ENCODE data around the gene RNF2. TPM values are rescaled to one million over a fixed set of nuclear protein-coding genes. Genes with fewer than 3 reads are reported as not detected.

Gene RNF2
- total and polyA plus RNA-seq, 10 of the 15 experiments (the other 5 are each of a cell fraction or from before 2014, with no cell fraction given) = 4.8 to 36.3 (median 15.1) TPM

DNA sequence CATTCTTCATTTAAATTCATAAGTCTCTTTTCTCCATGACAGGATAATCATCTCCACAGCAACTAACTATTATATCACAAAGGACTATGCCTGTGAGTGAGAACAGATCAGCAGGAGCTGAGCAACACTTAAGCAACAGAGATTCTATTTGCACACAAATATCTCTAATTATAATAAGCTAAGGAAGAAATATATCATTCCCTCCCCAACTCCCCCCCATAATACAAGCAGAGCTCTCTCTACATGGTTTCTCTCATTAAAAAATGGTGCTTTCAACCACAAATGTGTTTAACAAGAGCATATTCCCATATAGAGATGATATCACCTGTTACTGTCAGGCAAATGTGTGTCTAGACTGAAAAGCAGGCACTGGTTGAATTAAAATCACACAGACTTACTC, 36.5 kb upstream of the RNF2 start:
- FAIRE-seq (no peak), DNase-seq (ENCODE audit: low read depth, low spot score) (no peak), ATAC-seq (no peak)
- H2AFZ ChIP-seq (ENCODE audit: control insufficient read depth, low read depth, low read length) = no peak overlapping the region
- no peaks in the 10 kb centered on the region for H3K4me1 ChIP-seq (ENCODE audit: control insufficient read depth, insufficient read depth, low read length)
- no peak overlapping the region for H3K4me3 ChIP-seq
- no peak overlapping the region for H3K27ac ChIP-seq (ENCODE audit: control insufficient read depth, insufficient read depth)
- no peak for TF ChIP-seq RAD51 (IDR thresholded peaks at IDR 0.05)
- TF ChIP-seq HDGF (IDR thresholded peaks at IDR 0.05) = no peak
- no peak for TF ChIP-seq JUNB (IDR thresholded peaks at IDR 0.05)
- ChIA-PET SMC1A (ENCODE audit: uncharacterized antibody, unreplicated experiment) (interaction anchor here (0.6 to 0.7 kb wide), 3 partner anchors 12 to 203 kb away, joined by 3 read pairs; no protein-coding TSS in a partner anchor), RAD21 (ENCODE audit: unreplicated experiment) (no interaction called here), POLR2A (interaction anchor here (0.6 kb wide), 1 partner anchor 262 kb away, joined by 7 read pairs; no protein-coding TSS in a partner anchor), CTCF (interaction anchor here (1.5 kb wide), 1 partner anchor 161 kb away, joined by 7 read pairs; no protein-coding TSS in a partner anchor)
- no TSS peak for BruUV-seq (replicated peaks)
- no peaks in the 10 kb centered on the region for H3K79me2 ChIP-seq (ENCODE audit: control insufficient read depth, insufficient read depth, low read length)
- in situ Hi-C loops (cut with MboI) (no loop called here), intact Hi-C loops (cut with micrococcal nuclease; ENCODE audit: unreplicated experiment) (no loop called here)
- no peak overlapping the region for H3K4me2 ChIP-seq (ENCODE audit: control insufficient read depth, insufficient read depth)
- no peaks in the 10 kb centered on the region for H3K9me3 ChIP-seq (replicated peaks; ENCODE audit: control insufficient read depth, insufficient read depth, low read length)
- no peaks in the 10 kb centered on the region for H3K36me3 ChIP-seq (ENCODE audit: control insufficient read depth in 2 of 2, insufficient read depth in 2 of 2, low read length in 1 of 2)
- H3K9ac ChIP-seq (ENCODE audit: control insufficient read depth, insufficient read depth, low read length) = no peak overlapping the region
- H4K20me1 ChIP-seq (ENCODE audit: control insufficient read depth, insufficient read depth) = no peaks in the 10 kb centered on the region
- no peaks in the 10 kb centered on the region for H3K27me3 ChIP-seq (replicated peaks in 1 of 2; ENCODE audit: control insufficient read depth in 2 of 2, insufficient read depth in 2 of 2, low read length in 1 of 2)

- Histone ChIP-seq H3K9me3 (replicated peaks; ENCODE audit: control insufficient read depth, insufficient read depth, low read length) (no peaks in the 10 kb centered on the region), H3K9ac (ENCODE audit: control insufficient read depth, insufficient read depth, low read length) (no peak overlapping the region), H3K4me1 (ENCODE audit: control insufficient read depth, insufficient read depth, low read length) (no peaks in the 10 kb centered on the region), H3K4me3 (no peak overlapping the region), H2AFZ (ENCODE audit: control insufficient read depth, low read depth, low read length) (no peak overlapping the region), H3K4me2 (ENCODE audit: control insufficient read depth, insufficient read depth) (no peak overlapping the region), H4K20me1 (ENCODE audit: control insufficient read depth, insufficient read depth) (no peaks in the 10 kb centered on the region), H3K79me2 (ENCODE audit: control insufficient read depth, insufficient read depth, low read length) (no peaks in the 10 kb centered on the region), H3K27me3 (replicated peaks in 1 of 2; ENCODE audit: control insufficient read depth in 2 of 2, insufficient read depth in 2 of 2, low read length in 1 of 2) (no peaks in the 10 kb centered on the region), H3K27ac (ENCODE audit: control insufficient read depth, insufficient read depth) (no peak overlapping the region), H3K36me3 (ENCODE audit: control insufficient read depth in 2 of 2, insufficient read depth in 2 of 2, low read length in 1 of 2) (no peaks in the 10 kb centered on the region)
- no peak for DNase-seq (ENCODE audit: low read depth, low spot score)
- SMC1A ChIA-PET (ENCODE audit: uncharacterized antibody, unreplicated experiment) = interaction anchor here (0.6 kb wide), 1 partner anchor 159 kb away, joined by 3 read pairs; no protein-coding TSS in a partner anchor
- CTCF ChIA-PET = no interaction called here
- in situ Hi-C loops (cut with MboI) (no loop called here), intact Hi-C loops (cut with micrococcal nuclease; ENCODE audit: unreplicated experiment) (no loop called here)
- no peak for ATAC-seq
- TF ChIP-seq SMARCA5 (IDR thresholded peaks at IDR 0.05) (no peak), ZBED1 (IDR thresholded peaks at IDR 0.05; ENCODE audit: borderline replicate concordance) (no peak), TCF3 (IDR thresholded peaks at IDR 0.05; ENCODE audit: borderline replicate concordance, insufficient read depth, low read depth, low read length) (no peak)
- TF ChIP-seq, protein P1, sequence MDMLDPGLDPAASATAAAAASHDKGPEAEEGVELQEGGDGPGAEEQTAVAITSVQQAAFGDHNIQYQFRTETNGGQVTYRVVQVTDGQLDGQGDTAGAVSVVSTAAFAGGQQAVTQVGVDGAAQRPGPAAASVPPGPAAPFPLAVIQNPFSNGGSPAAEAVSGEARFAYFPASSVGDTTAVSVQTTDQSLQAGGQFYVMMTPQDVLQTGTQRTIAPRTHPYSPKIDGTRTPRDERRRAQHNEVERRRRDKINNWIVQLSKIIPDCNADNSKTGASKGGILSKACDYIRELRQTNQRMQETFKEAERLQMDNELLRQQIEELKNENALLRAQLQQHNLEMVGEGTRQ (IDR thresholded peaks at IDR 0.05; ENCODE audit: borderline replicate concordance, low read depth, low read length) = no peak
- RAD21 ChIA-PET (ENCODE audit: unreplicated experiment) = no interaction called here
- no TSS peak for BruUV-seq (replicated peaks)
- POLR2A ChIA-PET = no interaction called here
- no peak for FAIRE-seq
Observed at GRCh38 chr1:185010361-185010760, 35.0 kb upstream of the RNF2 start.

All from GM12878 (cell line).